OCI-LY3 (cell line): ENCODE data around the gene ZNF80.

Experiments
- EZH2phosphoT487 ChIP-seq: fragments of 200-600 bp; shearing (Covaris generic); IDR thresholded peaks from 2 replicates; pipeline ENCODE4 v1.6.1; 2018; ENCODE audit warnings: antibody characterized with exemption, mixed run types, low read depth
- TF ChIP-seq, protein P1 (sequence below): fragments of 200-600, 300-600 bp; sonication (generic); IDR thresholded peaks from 2 replicates; pipeline ENCODE4 v1.5.1; 2014; ENCODE audit warnings: antibody characterized with exemption, low read length, low read depth

DNA sequence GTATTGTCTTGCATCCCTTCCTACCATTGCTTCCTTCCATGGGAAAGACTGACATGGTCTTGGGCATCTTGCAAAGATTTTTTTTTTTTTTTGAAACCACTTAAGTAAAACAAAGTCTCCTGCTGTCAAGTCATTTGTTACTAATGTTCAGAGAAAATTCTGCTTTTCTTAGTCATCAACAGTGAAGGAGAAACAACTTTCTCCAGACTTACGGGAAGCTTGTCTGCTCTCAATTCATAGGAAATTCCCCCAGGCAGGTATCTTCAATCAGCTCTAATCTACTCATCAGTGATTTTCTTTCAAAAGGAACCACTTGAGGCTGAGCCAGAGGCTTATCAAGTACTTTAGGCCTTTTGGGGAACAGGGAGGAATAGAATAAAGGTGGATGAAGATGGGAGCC, 42.6 kb downstream of the ZNF80 start:
- TF ChIP-seq, protein P1, sequence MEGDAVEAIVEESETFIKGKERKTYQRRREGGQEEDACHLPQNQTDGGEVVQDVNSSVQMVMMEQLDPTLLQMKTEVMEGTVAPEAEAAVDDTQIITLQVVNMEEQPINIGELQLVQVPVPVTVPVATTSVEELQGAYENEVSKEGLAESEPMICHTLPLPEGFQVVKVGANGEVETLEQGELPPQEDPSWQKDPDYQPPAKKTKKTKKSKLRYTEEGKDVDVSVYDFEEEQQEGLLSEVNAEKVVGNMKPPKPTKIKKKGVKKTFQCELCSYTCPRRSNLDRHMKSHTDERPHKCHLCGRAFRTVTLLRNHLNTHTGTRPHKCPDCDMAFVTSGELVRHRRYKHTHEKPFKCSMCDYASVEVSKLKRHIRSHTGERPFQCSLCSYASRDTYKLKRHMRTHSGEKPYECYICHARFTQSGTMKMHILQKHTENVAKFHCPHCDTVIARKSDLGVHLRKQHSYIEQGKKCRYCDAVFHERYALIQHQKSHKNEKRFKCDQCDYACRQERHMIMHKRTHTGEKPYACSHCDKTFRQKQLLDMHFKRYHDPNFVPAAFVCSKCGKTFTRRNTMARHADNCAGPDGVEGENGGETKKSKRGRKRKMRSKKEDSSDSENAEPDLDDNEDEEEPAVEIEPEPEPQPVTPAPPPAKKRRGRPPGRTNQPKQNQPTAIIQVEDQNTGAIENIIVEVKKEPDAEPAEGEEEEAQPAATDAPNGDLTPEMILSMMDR, result no peak
- TF ChIP-seq EZH2phosphoT487, result no peak
